Gastroesophageal sphincter (tissue), 4 donors: ENCODE results near the gene MAP3K1. TPM values are rescaled to one million over a fixed set of nuclear protein-coding genes. Genes with fewer than 3 reads are reported as not detected.

ENCODE experiments used
- ATAC-seq: fragments of 150-250 bp; one replicate; pipeline ENCODE4 v1.9.1; 2016; ENCODE audit warnings: mild to moderate bottlenecking, moderate library complexity
- H3K27ac ChIP-seq, 4 donors: fragments of 200-600 bp; sonication (generic) in 3 of 4; 1 replicate in 3 of 4; 2 replicates in 1 of 4; pipeline ENCODE4 v1.5.1; 2016 to 2019
- H3K27me3 ChIP-seq: fragments of 200-600 bp; sonication (generic); one replicate; pipeline ENCODE4 v1.5.1; 2019
- H3K36me3 ChIP-seq, 2 donors: fragments of 200-600 bp; sonication (generic); one replicate each; pipeline ENCODE4 v1.5.1; 2019; ENCODE audit warnings: control low read depth in 1 of 2
- H3K4me1 ChIP-seq, 3 donors: fragments of 200-600 bp; sonication (generic); 1 replicate in 2 of 3; 2 replicates in 1 of 3; pipeline ENCODE4 v1.5.1; 2016 to 2019; ENCODE audit warnings: control low read depth in 2 of 3
- H3K4me3 ChIP-seq, 2 donors: fragments of 200-600 bp; sonication (generic); one replicate each; pipeline ENCODE4 v1.5.1; 2019; ENCODE audit warnings: mild to moderate bottlenecking in 1 of 2, moderate library complexity in 1 of 2
- H3K9me3 ChIP-seq, 3 donors: fragments of 200-600 bp; sonication (generic); one replicate each; pipeline ENCODE4 v1.5.1; 2017 to 2019; ENCODE audit warnings: control low read depth in 2 of 3
- CTCF ChIP-seq, 4 experiments: fragments of 200-600 bp in 2 of 4; fragments of 450-650 bp in 2 of 4; sonication (generic) in 1 of 4; IDR thresholded peaks; one replicate each; pipeline ENCODE4 v1.5.1; 2017 to 2019; ENCODE audit warnings: antibody characterized with exemption in 4 of 4, mild to moderate bottlenecking in 2 of 4, moderate library complexity in 2 of 4
- EP300 ChIP-seq: sonication (generic); formaldehyde crosslinking; IDR thresholded peaks from one replicate; pipeline ENCODE4 v1.6.1; 2017; ENCODE audit warnings: antibody characterized with exemption, mild to moderate bottlenecking
- POLR2A ChIP-seq, 2 donors: fragments of 450-650 bp; IDR thresholded peaks; one replicate each; pipeline ENCODE4 v1.6.1; 2017; ENCODE audit warnings: antibody characterized with exemption in 2 of 2, mild to moderate bottlenecking in 2 of 2, moderate library complexity in 1 of 2
- POLR2AphosphoS5 ChIP-seq: sonication (generic); formaldehyde crosslinking; IDR thresholded peaks from one replicate; pipeline ENCODE4 v1.6.1; 2017; ENCODE audit warnings: antibody characterized with exemption
- WGBS, 2 donors: methylation state at CpG; one replicate each; pipeline ENCODE4 v1.1.5; 2018; ENCODE audit warnings: low coverage in 1 of 2; 5-methylcytosine and 5-hydroxymethylcytosine counted together
- total RNA-seq, 4 donors: library from RNA; depleted of rRNA; stranded (reverse); fragments of >200 nt; gene quantifications; one replicate each; pipeline ENCODE4 v1.1.0, GENCODE V29; 2016

Gene MAP3K1
- total RNA-seq, 4 donors from 2014 or later: 7.6 to 16.0 (median 9.7) TPM

- no peaks in the 10 kb centered on the region for H3K4me1 ChIP-seq
- no peaks in the 10 kb centered on the region for H3K9me3 ChIP-seq
- no peak overlapping the region for H3K27ac ChIP-seq
- no peaks in the 10 kb centered on the region for H3K27me3 ChIP-seq
- no peak overlapping the region for H3K4me3 ChIP-seq
- peaks cover 15 to 93% of the 10 kb centered on the region in 2 donors for H3K36me3 ChIP-seq
- ATAC-seq: no peak
- 78% methylated on average over 1 of the region's 1 CpG; no CpG with 5 or more reads in 1 of the 2 donors for WGBS, 2 donors
- TF ChIP-seq EP300: no peak
- TF ChIP-seq CTCF (IDR thresholded peaks at IDR 0.05): no peak
- TF ChIP-seq POLR2A (IDR thresholded peaks at IDR 0.05): no peak
These were observed 119.0 kb downstream of the MAP3K1 start for GRCh38 chr5:56934325-56934724.

DNA sequence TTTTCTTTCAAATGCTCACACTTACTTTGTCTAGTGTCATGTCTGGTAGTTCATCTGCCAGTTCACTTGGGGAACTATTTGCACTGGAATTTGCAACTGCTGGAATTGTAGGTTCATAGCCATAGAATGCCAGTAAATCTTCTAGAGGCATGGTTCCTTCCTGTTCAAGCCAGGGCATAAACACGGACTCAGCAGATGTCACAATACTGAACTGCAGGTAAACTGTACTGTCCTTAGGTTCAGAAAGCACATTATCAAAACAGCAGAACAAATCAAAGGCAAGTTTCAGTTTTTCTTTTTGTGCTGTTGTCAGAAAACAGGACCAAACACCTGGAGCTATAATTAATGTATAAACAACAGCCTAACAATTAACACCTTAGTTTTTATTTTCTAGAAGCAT is 123.5 kb downstream of the MAP3K1 start:
- no peaks in the 10 kb centered on the region for H3K9me3 ChIP-seq
- H3K4me3 ChIP-seq: no peak overlapping the region
- TF ChIP-seq EP300 (no peak), POLR2AphosphoS5 (no peak), POLR2A (IDR thresholded peaks at IDR 0.05) (no peak), CTCF (IDR thresholded peaks at IDR 0.05) (no peak)
- no peak for ATAC-seq
- H3K27ac ChIP-seq: no peak overlapping the region
- 71 to 82% methylated on average over 1 of the region's 1 CpG for WGBS, 2 donors
- no peaks in the 10 kb centered on the region for H3K4me1 ChIP-seq
- no peaks in the 10 kb centered on the region for H3K27me3 ChIP-seq
- peaks cover 10 to 98% of the 10 kb centered on the region in 2 donors for H3K36me3 ChIP-seq

DNA sequence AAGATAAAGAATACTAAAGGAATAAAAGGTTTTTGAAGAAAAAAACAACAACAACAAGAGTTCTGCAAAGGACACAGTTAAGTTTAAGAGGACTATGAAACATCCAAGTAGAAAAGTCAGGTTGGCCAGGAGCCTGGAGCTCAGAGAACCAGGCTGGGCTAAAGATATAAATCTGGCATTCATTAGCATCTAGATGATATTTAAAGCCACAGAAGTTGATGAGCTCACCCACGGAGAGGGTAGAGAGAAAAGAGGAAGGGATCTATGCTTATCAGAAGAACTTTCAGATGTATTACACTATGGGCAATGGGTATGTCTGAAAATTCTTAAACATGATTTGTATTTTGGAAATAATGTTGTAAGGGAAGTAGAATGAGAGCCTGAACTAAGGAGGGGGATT is 126.6 kb downstream of the MAP3K1 start:
- no peak overlapping the region for H3K27ac ChIP-seq
- H3K9me3 ChIP-seq: no peaks in the 10 kb centered on the region
- no peaks in the 10 kb centered on the region for H3K27me3 ChIP-seq
- no peak overlapping the region for H3K4me3 ChIP-seq
- peaks cover 0 to 98% of the 10 kb centered on the region in 2 donors for H3K36me3 ChIP-seq
- no peaks in the 10 kb centered on the region for H3K4me1 ChIP-seq
- ATAC-seq: no peak
- WGBS, 2 donors: 20 to 44% methylated on average over 1 of the region's 1 CpG
- TF ChIP-seq POLR2A (IDR thresholded peaks at IDR 0.05) (no peak), EP300 (no peak), CTCF (IDR thresholded peaks at IDR 0.05) (no peak), POLR2AphosphoS5 (no peak)

Other genes starting within 250 kb of the MAP3K1 start
- gene SETD9, start 94.0 kb downstream of the MAP3K1 start, total RNA-seq: 10 to 100 TPM in 3 of 4 donors, 1 to 10 TPM in 1; 5.9 to 19.6 (median 15.5) TPM
- 10 to 100 TPM; 14.4 to 44.5 (median 23.6) TPM for gene MIER3, start 136.6 kb downstream of the MAP3K1 start, total RNA-seq